Activated CD4-positive, alpha-beta T cell treated with anti-CD3 and anti-CD28 coated beads, Interleukin-2, amount 50 U/mL, for 1 hour (primary cell): ENCODE measurements around the gene MKI67.

Experiments used
- DNase-seq: peaks from one replicate; pipeline ENCODE4 v3.0.0-alpha.2; 2020

The MKI67 gene

GRCh38 chr10:128047991-128048818, 78.0 kb downstream of the MKI67 start:
- no peak for DNase-seq

DNA sequence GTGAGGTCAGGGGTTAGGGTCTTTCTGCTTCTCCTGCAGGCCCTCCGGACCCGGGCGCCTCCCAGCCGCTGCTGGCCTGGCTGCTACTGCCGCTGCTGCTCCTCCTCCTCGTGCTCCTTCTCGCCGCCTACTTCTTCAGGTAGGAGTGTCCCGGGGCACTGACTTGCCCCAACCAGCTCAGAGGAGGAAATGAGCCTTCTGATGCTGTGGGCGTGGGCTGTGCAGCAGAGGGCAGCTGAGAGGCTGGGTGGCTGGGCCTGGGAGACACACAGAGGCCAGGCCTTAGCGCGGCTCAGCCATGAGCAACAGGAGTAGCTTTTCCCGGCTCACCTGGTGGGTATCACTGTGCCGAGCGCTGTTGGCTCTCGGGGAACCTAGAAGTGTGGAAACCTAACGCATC, 78.9 kb downstream of the MKI67 start:
- DNase-seq: peak; percentile 78

DNA sequence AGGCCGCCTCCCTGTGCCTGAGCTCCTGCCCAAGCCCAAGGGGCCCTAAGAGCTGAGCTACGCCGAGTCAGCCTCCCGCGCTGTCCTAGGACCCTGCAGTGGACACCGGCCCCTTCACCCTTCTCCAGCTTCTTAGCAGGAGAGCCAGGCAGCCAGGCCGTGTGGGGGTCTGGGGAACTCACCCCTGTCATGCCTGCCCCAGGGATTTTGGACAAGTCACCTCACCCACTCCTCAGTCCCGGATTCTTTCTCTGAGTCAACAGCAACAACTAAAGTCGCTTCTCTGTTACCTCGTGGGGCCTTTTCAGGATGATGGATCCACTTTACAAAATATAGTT, 79.3 kb downstream of the MKI67 start:
- DNase-seq: no peak
